ENCODE measurements around the gene POLR2J. TPM values are rescaled to one million over a fixed set of nuclear protein-coding genes. Genes with fewer than 3 reads are reported as not detected.
"Not testable (repeated sequence)": the region's sequence is repeated elsewhere in the genome, so short reads cannot be mapped to it uniquely, and the experiment has no call there.

Gene POLR2J
- total RNA-seq, 4 donors from 2014 or later = 6.7 to 24.1 (median 19.9) TPM

- not testable (repeated sequence) for H3K9me3 ChIP-seq, H3K27ac ChIP-seq, H3K27me3 ChIP-seq, H3K4me1 ChIP-seq, ATAC-seq, H3K36me3 ChIP-seq, H3K4me3 ChIP-seq
- WGBS, 2 donors (ENCODE audit: low coverage in 1 of 2) = no CpG with 5 or more reads among the region's 5 CpGs
Observed at GRCh38 chr7:102484317-102484716, 5.6 kb upstream of the POLR2J start.

DNA sequence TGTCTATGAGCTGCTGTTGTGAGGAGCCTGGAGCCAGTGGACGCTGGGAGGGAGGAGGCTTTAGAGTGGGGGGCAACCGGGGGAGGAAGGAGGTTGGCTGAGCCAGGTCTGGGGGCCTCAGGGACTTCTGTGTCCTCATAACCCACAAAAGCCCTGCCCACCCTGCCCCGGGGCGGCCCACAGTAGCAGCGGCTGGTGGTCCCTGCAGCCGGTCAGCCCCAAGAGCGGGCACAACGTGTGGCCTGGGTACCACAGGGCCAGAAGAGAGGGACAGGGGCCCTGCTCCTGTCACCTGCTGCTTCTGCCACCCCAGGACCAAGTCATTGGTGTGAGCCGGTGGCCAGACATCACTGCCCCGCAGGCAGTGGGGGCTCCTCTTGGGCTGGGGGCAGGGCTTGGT is 3.2 kb upstream of the POLR2J start:
- H3K4me1 ChIP-seq, ATAC-seq, H3K27ac ChIP-seq, H3K4me3 ChIP-seq, H3K27me3 ChIP-seq, H3K9me3 ChIP-seq, H3K36me3 ChIP-seq: not testable (repeated sequence)
- no CpG with 5 or more reads among the region's 10 CpGs for WGBS, 2 donors (ENCODE audit: low coverage in 1 of 2)

GRCh38 chr7:102479982-102480637 is 1.4 kb upstream of the POLR2J start:
- H3K9me3 ChIP-seq, H3K27ac ChIP-seq, H3K4me1 ChIP-seq, H3K4me3 ChIP-seq, H3K36me3 ChIP-seq, H3K27me3 ChIP-seq, ATAC-seq: not testable (repeated sequence)
- TF ChIP-seq, protein P1, sequence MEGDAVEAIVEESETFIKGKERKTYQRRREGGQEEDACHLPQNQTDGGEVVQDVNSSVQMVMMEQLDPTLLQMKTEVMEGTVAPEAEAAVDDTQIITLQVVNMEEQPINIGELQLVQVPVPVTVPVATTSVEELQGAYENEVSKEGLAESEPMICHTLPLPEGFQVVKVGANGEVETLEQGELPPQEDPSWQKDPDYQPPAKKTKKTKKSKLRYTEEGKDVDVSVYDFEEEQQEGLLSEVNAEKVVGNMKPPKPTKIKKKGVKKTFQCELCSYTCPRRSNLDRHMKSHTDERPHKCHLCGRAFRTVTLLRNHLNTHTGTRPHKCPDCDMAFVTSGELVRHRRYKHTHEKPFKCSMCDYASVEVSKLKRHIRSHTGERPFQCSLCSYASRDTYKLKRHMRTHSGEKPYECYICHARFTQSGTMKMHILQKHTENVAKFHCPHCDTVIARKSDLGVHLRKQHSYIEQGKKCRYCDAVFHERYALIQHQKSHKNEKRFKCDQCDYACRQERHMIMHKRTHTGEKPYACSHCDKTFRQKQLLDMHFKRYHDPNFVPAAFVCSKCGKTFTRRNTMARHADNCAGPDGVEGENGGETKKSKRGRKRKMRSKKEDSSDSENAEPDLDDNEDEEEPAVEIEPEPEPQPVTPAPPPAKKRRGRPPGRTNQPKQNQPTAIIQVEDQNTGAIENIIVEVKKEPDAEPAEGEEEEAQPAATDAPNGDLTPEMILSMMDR (IDR thresholded peaks at IDR 0.05) = peak in 3 of 4 experiments; percentile 36 to 56 (median 53)
- WGBS, 2 donors (ENCODE audit: low coverage in 1 of 2) = 13% methylated on average over 3 of the region's 11 CpGs; no CpG with 5 or more reads in 1 of the 2 donors

DNA sequence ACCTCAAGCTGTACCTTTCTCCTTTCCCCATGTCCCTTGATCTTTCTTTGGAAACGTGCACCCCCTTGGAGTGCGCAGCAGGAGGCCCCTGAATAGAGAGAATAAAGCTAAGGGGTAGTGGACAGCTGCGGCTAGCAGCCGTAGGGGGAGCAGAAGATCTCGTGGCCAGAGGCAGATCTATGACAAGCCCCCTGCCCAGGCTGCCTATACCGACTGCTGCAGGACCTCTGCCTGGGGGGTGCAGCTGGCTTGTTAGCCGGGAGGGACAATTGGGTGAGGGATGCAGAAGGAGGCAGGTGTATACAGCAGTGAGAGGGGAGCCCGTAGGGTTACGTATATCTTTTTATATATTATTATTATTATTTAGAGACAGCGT is 475 bp upstream of the POLR2J start:
- H3K9me3 ChIP-seq, H3K27me3 ChIP-seq, H3K4me1 ChIP-seq, H3K4me3 ChIP-seq, ATAC-seq: not testable (repeated sequence)
- Histone ChIP-seq H3K27ac (peak overlapping the region in 1 of 4 donors; percentile 80), H3K36me3 (peaks cover 0 to 12% of the 10 kb centered on the region in 2 donors)
- no CpG with 5 or more reads among the region's 10 CpGs for WGBS, 2 donors (ENCODE audit: low coverage in 1 of 2)

GRCh38 chr7:102474736-102475435 is 3.8 kb downstream of the POLR2J start:
- not testable (repeated sequence) for H3K4me3 ChIP-seq, H3K9me3 ChIP-seq, H3K27me3 ChIP-seq, H3K27ac ChIP-seq, H3K4me1 ChIP-seq, ATAC-seq
- peaks cover 0 to 54% of the 10 kb centered on the region in 2 donors for H3K36me3 ChIP-seq
- WGBS, 2 donors (ENCODE audit: low coverage in 1 of 2) = no CpG with 5 or more reads among the region's 19 CpGs

DNA sequence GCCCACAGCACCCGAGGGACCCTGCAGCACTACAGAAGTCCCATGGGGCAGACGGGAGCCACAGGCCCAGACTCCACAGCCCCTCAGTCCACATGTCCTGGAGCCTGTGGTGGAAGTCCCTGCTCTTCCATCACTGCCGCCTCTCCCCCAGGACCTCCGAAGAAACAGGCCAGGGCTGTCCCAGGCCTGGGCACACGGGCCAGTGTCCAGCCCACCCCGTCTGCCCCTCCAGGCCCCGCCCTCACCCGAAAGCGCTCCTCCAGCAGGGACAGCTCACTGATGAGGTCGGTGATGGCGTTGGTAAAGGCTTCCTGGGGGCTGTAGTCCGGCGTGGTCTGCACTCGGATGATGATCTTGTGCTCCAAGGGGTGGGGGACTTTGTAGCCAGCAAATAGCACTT is 4.6 kb downstream of the POLR2J start:
- not testable (repeated sequence) for H3K27ac ChIP-seq, H3K9me3 ChIP-seq, H3K4me3 ChIP-seq, H3K4me1 ChIP-seq, ATAC-seq, H3K27me3 ChIP-seq
- no CpG with 5 or more reads among the region's 14 CpGs for WGBS, 2 donors (ENCODE audit: low coverage in 1 of 2)
- H3K36me3 ChIP-seq = peaks cover 0 to 61% of the 10 kb centered on the region in 2 donors

DNA sequence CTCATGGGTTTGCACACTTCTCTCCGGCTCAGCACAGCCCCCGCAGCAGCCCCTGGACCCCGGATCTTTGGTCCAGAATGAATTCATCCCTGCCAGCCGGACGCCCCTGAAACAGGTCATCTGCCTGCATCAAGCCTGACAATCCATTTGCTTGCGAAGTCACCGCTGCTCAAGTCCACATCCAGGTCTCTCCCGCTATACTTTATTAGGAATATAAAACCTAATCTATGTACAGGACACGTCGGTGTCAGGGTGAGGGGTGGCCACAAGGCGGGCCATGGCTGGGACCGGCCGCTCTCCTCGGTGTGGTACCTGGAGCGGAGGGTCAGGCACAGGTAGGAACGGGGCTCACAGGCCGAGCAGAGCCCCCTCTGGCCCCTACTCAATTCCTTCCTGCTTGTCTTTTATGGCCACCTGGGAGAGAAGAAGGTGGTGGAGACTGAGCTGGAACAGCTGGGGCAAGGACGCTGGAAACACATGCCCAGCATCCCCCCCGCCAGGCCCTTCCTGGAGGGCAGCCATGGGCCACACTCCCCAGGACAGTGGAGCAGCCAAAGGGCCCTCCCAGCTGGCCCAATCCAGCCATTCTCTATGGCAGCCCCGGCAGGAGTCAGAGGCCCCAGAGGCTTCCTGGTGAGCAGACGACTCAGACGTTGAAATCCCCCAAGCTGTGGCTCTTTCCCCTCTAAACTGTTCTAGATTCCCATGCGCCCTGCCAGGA is 5.3 kb downstream of the POLR2J start:
- no peak for TF ChIP-seq EP300 (IDR thresholded peaks at IDR 0.05)
- TF ChIP-seq POLR2A (IDR thresholded peaks at IDR 0.05) = no peak
- TF ChIP-seq, protein P1 (IDR thresholded peaks at IDR 0.05) = no peak
- no peak for TF ChIP-seq POLR2AphosphoS5 (IDR thresholded peaks at IDR 0.05)
- WGBS, 2 donors (ENCODE audit: low coverage in 1 of 2) = 65 to 89% methylated on average over 4 to 8 of the region's 23 CpGs

More for the DNA sequence above, 5.3 kb downstream of the POLR2J start:
- Histone ChIP-seq H3K4me1 (no peaks in the 10 kb centered on the region), H3K4me3 (no peak overlapping the region), H3K36me3 (peaks cover 0 to 68% of the 10 kb centered on the region in 2 donors), H3K9me3 (no peaks in the 10 kb centered on the region), H3K27ac (no peak overlapping the region), H3K27me3 (no peaks in the 10 kb centered on the region)
- ATAC-seq = peak; percentile 12

All from gastroesophageal sphincter (tissue), 4 donors.